Neuronal stem cell (in vitro differentiated cells): ENCODE results near the gene ATOH8.

ENCODE experiments used
- DNase-seq: peaks from one replicate; pipeline ENCODE4 v3.0.0-alpha.2; 2013; ENCODE audit warnings: low spot score
- H2AFZ ChIP-seq: one replicate; pipeline ENCODE4 v1.6.1; 2013; ENCODE audit warnings: mild to moderate bottlenecking, low read length, inconsistent platforms
- H2AK5ac ChIP-seq: 2 replicates; pipeline ENCODE4 v1.6.1; 2013; ENCODE audit warnings: low read depth, mild to moderate bottlenecking, inconsistent platforms, low read length, moderate library complexity, mixed read lengths
- H2BK120ac ChIP-seq: 2 replicates; pipeline ENCODE4 v1.6.1; 2013; ENCODE audit warnings: low read depth, mild to moderate bottlenecking, inconsistent platforms, low read length, moderate library complexity, mixed read lengths
- H2BK12ac ChIP-seq: one replicate; pipeline ENCODE4 v1.6.1; 2013; ENCODE audit warnings: low read length, inconsistent platforms
- H2BK15ac ChIP-seq: 2 replicates; pipeline ENCODE4 v1.6.1; 2013; ENCODE audit warnings: mild to moderate bottlenecking, low read length, inconsistent platforms, mixed read lengths
- H2BK5ac ChIP-seq: one replicate; pipeline ENCODE4 v1.6.1; 2013; ENCODE audit warnings: inconsistent platforms, mild to moderate bottlenecking, low read length, moderate library complexity
- H3K14ac ChIP-seq: one replicate; pipeline ENCODE4 v1.6.1; 2013; ENCODE audit warnings: low read length, inconsistent platforms
- H3K18ac ChIP-seq: 2 replicates; pipeline ENCODE4 v1.6.1; 2013; ENCODE audit warnings: low read length, inconsistent platforms
- H3K23ac ChIP-seq: 2 replicates; pipeline ENCODE4 v1.6.1; 2013; ENCODE audit warnings: low read depth, mild to moderate bottlenecking, mixed read lengths, low read length, inconsistent platforms; ENCODE audit not compliant: poor library complexity
- H3K27ac ChIP-seq: replicated peaks from 3 replicates; pipeline ENCODE4 v1.5.1; 2013; ENCODE audit warnings: low read length, inconsistent platforms
- H3K27me3 ChIP-seq, 3 experiments: 2 replicates each; pipeline ENCODE4 v1.6.1; 2013; ENCODE audit warnings: low read length in 3 of 3, mild to moderate bottlenecking in 2 of 3, inconsistent platforms in 1 of 3, low read depth in 1 of 3, mixed read lengths in 1 of 3, moderate library complexity in 1 of 3; ENCODE audit not compliant: control insufficient read depth in 3 of 3, insufficient read depth in 3 of 3
- H3K36me3 ChIP-seq, 2 donors: replicated peaks in 1 of 2; 2 replicates each; pipeline ENCODE4 v1.6.1; 2013; ENCODE audit warnings: low read length in 2 of 2; ENCODE audit not compliant: control insufficient read depth in 2 of 2, insufficient read depth in 2 of 2
- H3K4ac ChIP-seq: 2 replicates; pipeline ENCODE4 v1.6.1; 2013; ENCODE audit warnings: inconsistent platforms, mild to moderate bottlenecking, low read length, moderate library complexity
- H3K4me1 ChIP-seq, 2 donors: 1 replicate in 1 of 2; 2 replicates in 1 of 2; pipeline ENCODE4 v1.6.1; 2013; ENCODE audit warnings: low read length in 2 of 2, low read depth in 1 of 2; ENCODE audit not compliant: control insufficient read depth in 2 of 2, insufficient read depth in 1 of 2
- H3K4me2 ChIP-seq: one replicate; pipeline ENCODE4 v1.6.1; 2013; ENCODE audit warnings: mild to moderate bottlenecking, low read length, inconsistent platforms; ENCODE audit not compliant: insufficient read depth, poor library complexity, severe bottlenecking
- H3K4me3 ChIP-seq, 2 donors: 2 replicates each; pipeline ENCODE4 v1.5.1; 2013; ENCODE audit warnings: low read length in 2 of 2, mild to moderate bottlenecking in 2 of 2, inconsistent platforms in 1 of 2, moderate library complexity in 1 of 2
- H3K79me1 ChIP-seq: one replicate; pipeline ENCODE4 v1.6.1; 2013; ENCODE audit warnings: low read depth, mild to moderate bottlenecking, inconsistent platforms, low read length, moderate library complexity
- H3K9ac ChIP-seq: one replicate; pipeline ENCODE4 v1.6.1; 2013; ENCODE audit warnings: mild to moderate bottlenecking, low read depth, low read length, inconsistent platforms; ENCODE audit not compliant: poor library complexity
- H3K9me3 ChIP-seq, 2 donors: replicated peaks in 1 of 2; 2 replicates each; pipeline versions ENCODE3 to v1.6.1; 2013; ENCODE audit warnings: low read length in 2 of 2, mild to moderate bottlenecking in 2 of 2, inconsistent platforms in 1 of 2, low read depth in 1 of 2, mixed read lengths in 1 of 2, moderate library complexity in 1 of 2; ENCODE audit not compliant: control insufficient read depth in 2 of 2, insufficient read depth in 1 of 2
- H4K8ac ChIP-seq: one replicate; pipeline ENCODE4 v1.6.1; 2013; ENCODE audit warnings: low read depth, mild to moderate bottlenecking, inconsistent platforms, low read length, moderate library complexity
- H4K91ac ChIP-seq: one replicate; pipeline ENCODE4 v1.6.1; 2013; ENCODE audit warnings: low read length, low read depth, mild to moderate bottlenecking, inconsistent platforms; ENCODE audit not compliant: poor library complexity
- WGBS, 2 donors: extraction: QIAGEN DNeasy Blood & Tissue Kit; methylation state at CpG; one replicate each; pipeline ENCODE4 v1.1.7; 2013; ENCODE audit warnings: missing lambda C conversion rate in 2 of 2, mixed read lengths in 1 of 2; ENCODE audit not compliant: insufficient read length in 2 of 2, insufficient replicate concordance in 1 of 2; ENCODE audit errors: extremely low coverage in 2 of 2; 5-methylcytosine and 5-hydroxymethylcytosine counted together

Gene ATOH8

DNA sequence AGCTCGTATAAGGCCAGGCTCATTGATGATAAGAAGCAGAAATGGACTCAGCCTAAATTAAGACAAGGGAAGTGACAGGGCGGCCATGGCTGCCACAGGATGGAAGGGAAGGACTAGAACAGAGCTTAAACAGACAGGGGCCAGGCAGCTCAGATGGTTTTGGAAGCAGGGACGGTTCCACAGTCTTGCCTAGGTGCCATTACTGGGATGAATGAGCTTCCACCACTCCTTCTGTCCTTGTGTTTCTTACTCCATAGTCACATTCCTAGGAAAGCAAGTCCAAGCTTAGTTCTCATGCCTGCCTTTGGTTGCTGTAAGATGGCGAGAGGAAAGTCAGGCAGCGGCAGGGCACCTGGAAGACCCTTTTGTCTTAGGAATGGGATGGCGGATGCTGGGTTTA, 47.7 kb upstream of the ATOH8 start:
- no peak overlapping the region for H2BK15ac ChIP-seq
- H3K27ac ChIP-seq: no peak overlapping the region
- H2BK5ac ChIP-seq: no peak overlapping the region
- no peak overlapping the region for H3K9ac ChIP-seq
- H4K91ac ChIP-seq: no peak overlapping the region
- H3K4ac ChIP-seq: no peak overlapping the region
- H3K79me1 ChIP-seq: no peaks in the 10 kb centered on the region
- H2BK12ac ChIP-seq: no peak overlapping the region
- H3K23ac ChIP-seq: no peak overlapping the region
- H3K27me3 ChIP-seq: peaks cover 0 to 43% (median 4%) of the 10 kb centered on the region in 3 experiments
- no peak overlapping the region for H2AFZ ChIP-seq
- no peak overlapping the region for H3K18ac ChIP-seq
- no peak overlapping the region for H3K4me3 ChIP-seq
- peaks cover 0 to 2% of the 10 kb centered on the region in 2 donors for H3K4me1 ChIP-seq
- no peak for DNase-seq
- H3K9me3 ChIP-seq: no peaks in the 10 kb centered on the region
- no peak overlapping the region for H3K14ac ChIP-seq
- no CpG with 5 or more reads among the region's 6 CpGs for WGBS, 2 donors
- H2AK5ac ChIP-seq: no peak overlapping the region
- no peak overlapping the region for H4K8ac ChIP-seq
- no peak overlapping the region for H2BK120ac ChIP-seq
- no peak overlapping the region for H3K4me2 ChIP-seq
- no peaks in the 10 kb centered on the region for H3K36me3 ChIP-seq

DNA sequence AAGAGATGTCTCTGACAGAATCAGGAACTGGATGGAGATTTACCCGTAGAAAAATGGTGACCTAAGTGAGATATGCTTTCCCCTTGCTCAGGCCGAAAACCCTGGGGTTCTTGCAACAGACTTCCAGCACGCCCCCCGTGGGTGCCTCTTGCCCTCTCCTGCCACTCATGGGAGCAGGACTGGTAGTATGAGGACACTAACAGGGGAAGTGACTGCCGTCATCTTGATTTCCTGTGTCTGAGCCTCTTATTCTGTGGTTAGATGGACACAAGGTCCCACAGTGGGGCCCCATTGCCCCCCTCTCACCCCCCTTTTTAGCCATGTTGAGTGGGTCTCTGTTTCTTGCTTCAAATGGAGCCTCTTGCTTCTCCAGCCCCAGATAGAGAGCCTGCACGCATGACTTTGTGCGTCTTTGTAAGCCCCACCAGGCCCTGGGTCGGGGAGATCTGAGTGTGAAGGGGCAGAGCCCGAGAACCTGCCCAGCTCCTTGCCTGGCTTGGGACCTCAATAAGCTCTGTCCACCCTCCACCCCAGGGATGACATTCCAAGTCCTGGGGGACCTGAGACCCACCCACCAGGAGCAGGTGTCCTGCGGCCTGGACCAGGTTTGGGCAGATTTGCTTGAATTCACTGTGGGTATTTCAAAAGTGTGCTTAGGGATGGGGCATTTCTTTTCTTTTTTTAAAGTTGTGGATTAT, 47.0 kb upstream of the ATOH8 start:
- Histone ChIP-seq H3K4ac (no peak overlapping the region), H3K14ac (no peak overlapping the region), H3K27ac (no peak overlapping the region), H3K79me1 (no peaks in the 10 kb centered on the region), H3K9ac (no peak overlapping the region), H2BK120ac (peak overlapping the region; percentile 70), H4K8ac (no peak overlapping the region), H3K4me3 (no peak overlapping the region), H4K91ac (no peak overlapping the region), H3K23ac (no peak overlapping the region), H3K27me3 (peaks cover 0 to 47% (median 4%) of the 10 kb centered on the region in 3 experiments), H2AFZ (peak overlapping the region; percentile 26), H3K18ac (no peak overlapping the region), H2BK5ac (no peak overlapping the region), H2BK15ac (peak overlapping the region; percentile 49), H3K4me2 (no peak overlapping the region), H2AK5ac (no peak overlapping the region), H3K36me3 (no peaks in the 10 kb centered on the region), H3K9me3 (no peaks in the 10 kb centered on the region), H3K4me1 (no peaks in the 10 kb centered on the region), H2BK12ac (no peak overlapping the region)
- DNase-seq: no peak
- no CpG with 5 or more reads among the region's 10 CpGs for WGBS, 2 donors

DNA sequence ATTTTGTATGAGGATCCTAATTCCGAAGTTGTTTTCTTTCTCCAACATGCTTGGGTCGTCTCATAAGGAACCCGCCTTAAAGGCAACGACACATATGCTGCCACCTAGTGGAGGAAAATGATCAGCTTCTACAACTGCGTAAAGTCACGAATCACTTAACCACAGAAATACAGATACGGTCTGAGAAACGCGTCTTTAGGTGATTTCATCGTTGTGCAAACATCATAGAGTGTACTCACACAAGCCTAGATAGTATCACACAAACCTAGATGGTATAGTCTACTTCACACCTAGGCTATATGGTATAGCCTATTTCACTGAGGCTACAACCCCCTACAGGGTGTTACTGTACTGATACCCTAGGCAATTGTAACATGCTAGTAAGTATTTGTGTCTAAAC, 46.5 kb upstream of the ATOH8 start:
- Histone ChIP-seq H2BK12ac (no peak overlapping the region), H3K9ac (no peak overlapping the region), H3K4me2 (no peak overlapping the region), H2AFZ (peak overlapping the region; percentile 26), H3K27ac (no peak overlapping the region), H3K4me3 (no peak overlapping the region), H3K36me3 (no peaks in the 10 kb centered on the region), H3K18ac (no peak overlapping the region), H2BK120ac (no peak overlapping the region), H2BK15ac (no peak overlapping the region), H3K4me1 (no peaks in the 10 kb centered on the region), H4K91ac (no peak overlapping the region), H3K14ac (no peak overlapping the region), H2AK5ac (no peak overlapping the region), H3K79me1 (no peaks in the 10 kb centered on the region), H3K27me3 (peaks cover 0 to 49% (median 4%) of the 10 kb centered on the region in 3 experiments), H3K9me3 (no peaks in the 10 kb centered on the region), H3K4ac (no peak overlapping the region), H2BK5ac (no peak overlapping the region), H4K8ac (no peak overlapping the region), H3K23ac (no peak overlapping the region)
- WGBS, 2 donors: no CpG with 5 or more reads among the region's 10 CpGs
- peak; percentile 69 for DNase-seq

DNA sequence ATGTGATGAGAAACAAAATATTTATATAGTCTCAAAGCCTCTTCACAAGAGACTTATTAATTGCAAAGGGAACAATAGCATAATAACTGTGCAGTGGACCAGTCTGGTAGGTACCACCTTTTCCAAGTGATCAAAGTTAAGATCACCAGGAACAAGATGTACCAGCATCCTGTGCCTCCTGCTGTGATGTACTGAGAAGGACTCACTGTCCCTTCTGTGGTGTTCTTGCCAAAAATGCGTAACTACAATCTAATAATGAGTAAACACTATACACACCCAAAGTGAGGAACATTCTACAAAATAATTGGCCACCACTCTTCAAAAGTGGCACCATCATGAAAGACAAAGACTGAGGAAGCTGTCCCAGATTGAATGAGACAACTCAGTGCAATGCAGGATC, 45.1 kb upstream of the ATOH8 start:
- H2BK15ac ChIP-seq: no peak overlapping the region
- DNase-seq: no peak
- H3K4ac ChIP-seq: no peak overlapping the region
- H3K36me3 ChIP-seq: no peaks in the 10 kb centered on the region
- no peak overlapping the region for H2BK5ac ChIP-seq
- no peak overlapping the region for H2AK5ac ChIP-seq
- no peak overlapping the region for H3K9ac ChIP-seq
- H2AFZ ChIP-seq: no peak overlapping the region
- no peak overlapping the region for H3K27ac ChIP-seq
- no peaks in the 10 kb centered on the region for H3K9me3 ChIP-seq
- no peak overlapping the region for H3K18ac ChIP-seq
- H2BK120ac ChIP-seq: no peak overlapping the region
- H3K4me1 ChIP-seq: no peaks in the 10 kb centered on the region
- no peak overlapping the region for H4K8ac ChIP-seq
- H3K79me1 ChIP-seq: no peaks in the 10 kb centered on the region
- H3K14ac ChIP-seq: no peak overlapping the region
- no peak overlapping the region for H2BK12ac ChIP-seq
- peaks cover 0 to 50% (median 4%) of the 10 kb centered on the region in 3 experiments for H3K27me3 ChIP-seq
- H4K91ac ChIP-seq: no peak overlapping the region
- no peak overlapping the region for H3K23ac ChIP-seq
- H3K4me3 ChIP-seq: no peak overlapping the region
- no peak overlapping the region for H3K4me2 ChIP-seq
- no CpG with 5 or more reads among the region's 1 CpG for WGBS, 2 donors
